ENCODE data around the gene LYRM4. TPM values are rescaled to one million over a fixed set of nuclear protein-coding genes. Genes with fewer than 3 reads are reported as not detected.

LYRM4 gene
- total RNA-seq, 1 experiment from 2014 or later = 44.3 TPM

GRCh38 chr6:5133943-5134342 is 126.8 kb downstream of the LYRM4 start:
- H3K4me1 ChIP-seq (ENCODE audit: insufficient read depth, low read length) = peaks cover 9% of the 10 kb centered on the region; the same call in 1 of the 2 replicates
- no peak overlapping the region for H3T11ph ChIP-seq (ENCODE audit: low read length)
- no peak overlapping the region for H3K9ac ChIP-seq (ENCODE audit: extremely low read depth, insufficient read length, low read length)
- H4K20me1 ChIP-seq (ENCODE audit: control insufficient read depth, insufficient read depth, insufficient read length) = no peaks in the 10 kb centered on the region
- H3K14ac ChIP-seq (ENCODE audit: insufficient read depth, low read length) = no peak overlapping the region
- no peak overlapping the region for H2BK5ac ChIP-seq (ENCODE audit: insufficient read length, low read length)
- Mint-ChIP-seq H3K4me3 (no peak overlapping the region; a peak in 1 of 5 replicates), H3K27me3 (ENCODE audit: low read depth) (no peaks in the 10 kb centered on the region; the same call in 1 of the 2 replicates), H3K9me3 (no peaks in the 10 kb centered on the region), H3K4me1 (peaks cover 48 to 54% of the 10 kb centered on the region in 2 experiments), H3K27ac (no peak overlapping the region), H3K36me3 (ENCODE audit: insufficient read depth in 1 of 3, low read depth in 3 of 3) (no peaks in the 10 kb centered on the region; a peak in 1 of 7 replicates)
- no peak overlapping the region for H4K91ac ChIP-seq (ENCODE audit: insufficient read length, low read depth, low read length)
- H2AFZ ChIP-seq (ENCODE audit: low read length) = no peak overlapping the region
- no peak overlapping the region for H2BK15ac ChIP-seq (ENCODE audit: low read depth, low read length)
- H4K5ac ChIP-seq (ENCODE audit: insufficient read length, low read depth, low read length) = no peak overlapping the region
- no CpG with 5 or more reads among the region's 2 CpGs for WGBS (ENCODE audit: extremely low coverage, insufficient read length, low lambda C conversion rate)
- H3K79me2 ChIP-seq (ENCODE audit: insufficient read depth, low read length) = no peaks in the 10 kb centered on the region
- no peak overlapping the region for H3K56ac ChIP-seq (ENCODE audit: insufficient read length, low read depth, low read length)
- H3K18ac ChIP-seq (ENCODE audit: insufficient read length, low read depth, low read length) = no peak overlapping the region
- no peaks in the 10 kb centered on the region for H3K23me2 ChIP-seq (ENCODE audit: insufficient read length, low read depth, low read length, poor library complexity, severe bottlenecking)
- DNase-seq = no peak
- H2BK12ac ChIP-seq (ENCODE audit: insufficient read length, low read depth, low read length) = no peak overlapping the region
- no peak overlapping the region for H3K23ac ChIP-seq (ENCODE audit: insufficient read length, low read depth, low read length)
- H4K8ac ChIP-seq (replicated peaks; ENCODE audit: insufficient read length, low read depth, low read length) = no peak overlapping the region
- H2AK5ac ChIP-seq (ENCODE audit: insufficient read length, low read length) = no peak overlapping the region
- no peak overlapping the region for H3K4me2 ChIP-seq (ENCODE audit: insufficient read depth, insufficient read length, low read length)
- H2BK120ac ChIP-seq (ENCODE audit: low read depth, low read length, poor library complexity, severe bottlenecking) = no peak overlapping the region
- no peaks in the 10 kb centered on the region for H3K79me1 ChIP-seq (ENCODE audit: insufficient read depth, low read depth, low read length, poor library complexity, severe bottlenecking)
- no peak overlapping the region for H3K4ac ChIP-seq (ENCODE audit: low read depth, low read length)
- H3K9me3 ChIP-seq (ENCODE audit: control insufficient read depth, low read depth, low read length) = no peaks in the 10 kb centered on the region
- no peaks in the 10 kb centered on the region for H3K27me3 ChIP-seq (ENCODE audit: insufficient read depth, low read length)
- no peak for TF ChIP-seq CTCF (conservative IDR thresholded peaks at IDR 0.05)
- no peak overlapping the region for H3K27ac ChIP-seq (ENCODE audit: insufficient read length, low read depth, low read length)
- no peak overlapping the region for H2BK20ac ChIP-seq (ENCODE audit: low read depth, low read length, poor library complexity, severe bottlenecking)

All from H9 (cell line).